ENCODE measurements around the gene CD300A. TPM values are rescaled to one million over a fixed set of nuclear protein-coding genes. Genes with fewer than 3 reads are reported as not detected.

Gene CD300A
- total RNA-seq, 1 experiment from 2014 or later, result not detected

DNA sequence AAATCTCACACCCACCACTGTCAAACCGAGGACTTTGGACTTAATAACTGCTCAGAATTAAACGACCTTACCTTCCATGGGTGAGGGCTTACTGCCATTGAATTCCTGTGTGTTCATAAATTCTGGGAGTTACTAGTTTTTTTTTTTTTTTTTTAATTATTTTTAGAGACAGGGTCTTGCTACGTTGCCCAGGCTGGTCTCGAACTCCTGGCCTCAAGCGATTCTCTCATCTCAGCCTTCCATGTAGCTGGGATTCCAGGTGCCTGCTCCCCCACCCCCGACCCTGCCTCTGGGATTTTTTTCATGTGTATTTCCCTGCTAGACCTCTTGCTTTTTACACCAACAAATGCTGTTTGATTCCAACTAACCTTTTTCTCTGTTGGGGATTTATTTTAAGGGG, 14.9 kb upstream of the CD300A start:
- no TSS peak for BruUV-seq (replicated peaks)
- no peak for TF ChIP-seq CTCF (IDR thresholded peaks at IDR 0.05; ENCODE audit: unreplicated experiment)
- ChIA-PET POLR2A (interaction anchor here (0.6 to 4.7 kb wide), 4 partner anchors 8 to 34 kb away, joined by 3 to 28 read pairs (median 6); no protein-coding TSS in a partner anchor), CTCF (interaction anchor here (0.6 to 3.3 kb wide), 5 partner anchors 13 to 1229 kb away, joined by 3 to 19 read pairs (median 5); partner anchors contain the start of gene GPR142)
- Mint-ChIP-seq H3K27me3 (ENCODE audit: insufficient read depth, unreplicated experiment) (no peaks in the 10 kb centered on the region), H3K27ac (ENCODE audit: low read depth, unreplicated experiment) (no peak overlapping the region), H3K4me1 (ENCODE audit: insufficient read depth, unreplicated experiment) (peaks cover 18% of the 10 kb centered on the region), H3K9me3 (ENCODE audit: unreplicated experiment) (no peaks in the 10 kb centered on the region), H3K36me3 (ENCODE audit: insufficient read depth, unreplicated experiment) (peaks cover 9% of the 10 kb centered on the region), H3K4me3 (ENCODE audit: unreplicated experiment) (no peak overlapping the region)
- intact Hi-C loops (cut with micrococcal nuclease), result no loop called here
- no peak for DNase-seq (ENCODE audit: unreplicated experiment)

DNA sequence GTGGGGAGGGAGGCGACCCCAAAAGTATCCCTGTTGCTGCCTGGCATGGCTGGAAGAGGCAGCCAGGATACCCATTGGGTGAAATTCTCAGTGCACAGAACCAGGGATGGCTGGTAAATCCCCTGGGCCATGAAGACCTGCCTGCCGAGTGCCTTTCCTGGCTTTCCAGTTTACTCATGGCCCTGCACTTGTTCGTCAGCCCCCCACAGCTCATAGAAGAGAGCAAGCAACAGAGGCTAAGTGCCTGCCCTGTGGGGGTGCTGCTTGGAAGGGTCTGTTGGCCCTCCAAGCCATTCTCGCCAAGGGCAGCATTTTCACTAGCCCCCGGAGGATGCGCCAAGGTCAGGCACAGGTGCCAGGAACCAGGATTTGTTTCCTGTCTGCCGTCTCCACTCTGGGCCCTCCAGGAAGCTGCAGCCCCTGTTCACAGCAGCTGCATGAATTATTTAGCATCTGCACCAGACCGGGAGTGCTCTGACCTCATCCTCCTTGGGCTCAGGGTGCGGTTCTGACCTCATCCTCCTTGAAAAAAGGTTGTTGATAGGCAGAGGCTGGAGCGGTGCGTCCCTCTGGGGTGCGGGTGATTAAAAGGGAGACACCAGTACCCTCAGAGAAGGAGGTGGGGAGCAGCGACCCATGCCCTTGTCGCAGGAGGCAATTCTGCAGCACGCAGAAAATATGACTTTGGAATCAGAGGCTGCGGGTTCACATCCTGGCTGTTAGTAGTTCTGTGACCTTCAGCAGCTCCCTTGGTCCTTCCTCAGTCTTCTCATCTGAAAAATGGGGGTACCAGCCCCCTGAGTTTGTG, 14.2 kb upstream of the CD300A start:
- no peak for DNase-seq (ENCODE audit: unreplicated experiment)
- intact Hi-C loops (cut with micrococcal nuclease), result no loop called here
- POLR2A ChIA-PET, result interaction anchor here (0.6 to 6.8 kb wide), 5 partner anchors 8 to 72 kb away, joined by 3 to 46 read pairs (median 4); no protein-coding TSS in a partner anchor
- H3K9me3 Mint-ChIP-seq (ENCODE audit: unreplicated experiment), result no peaks in the 10 kb centered on the region
- no peak overlapping the region for H3K4me3 Mint-ChIP-seq (ENCODE audit: unreplicated experiment)
- BruUV-seq (replicated peaks), result no TSS peak
- H3K27ac Mint-ChIP-seq (ENCODE audit: low read depth, unreplicated experiment), result no peak overlapping the region
- CTCF ChIA-PET, result interaction anchor here (0.6 to 9.3 kb wide), 7 partner anchors 13 to 1230 kb away, joined by 3 to 283 read pairs (median 4); partner anchors contain the start of gene GPR142
- no peaks in the 10 kb centered on the region for H3K27me3 Mint-ChIP-seq (ENCODE audit: insufficient read depth, unreplicated experiment)
- TF ChIP-seq CTCF (IDR thresholded peaks at IDR 0.05; ENCODE audit: unreplicated experiment), result no peak
- H3K4me1 Mint-ChIP-seq (ENCODE audit: insufficient read depth, unreplicated experiment), result peaks cover 13% of the 10 kb centered on the region
- peaks cover 9% of the 10 kb centered on the region for H3K36me3 Mint-ChIP-seq (ENCODE audit: insufficient read depth, unreplicated experiment)

DNA sequence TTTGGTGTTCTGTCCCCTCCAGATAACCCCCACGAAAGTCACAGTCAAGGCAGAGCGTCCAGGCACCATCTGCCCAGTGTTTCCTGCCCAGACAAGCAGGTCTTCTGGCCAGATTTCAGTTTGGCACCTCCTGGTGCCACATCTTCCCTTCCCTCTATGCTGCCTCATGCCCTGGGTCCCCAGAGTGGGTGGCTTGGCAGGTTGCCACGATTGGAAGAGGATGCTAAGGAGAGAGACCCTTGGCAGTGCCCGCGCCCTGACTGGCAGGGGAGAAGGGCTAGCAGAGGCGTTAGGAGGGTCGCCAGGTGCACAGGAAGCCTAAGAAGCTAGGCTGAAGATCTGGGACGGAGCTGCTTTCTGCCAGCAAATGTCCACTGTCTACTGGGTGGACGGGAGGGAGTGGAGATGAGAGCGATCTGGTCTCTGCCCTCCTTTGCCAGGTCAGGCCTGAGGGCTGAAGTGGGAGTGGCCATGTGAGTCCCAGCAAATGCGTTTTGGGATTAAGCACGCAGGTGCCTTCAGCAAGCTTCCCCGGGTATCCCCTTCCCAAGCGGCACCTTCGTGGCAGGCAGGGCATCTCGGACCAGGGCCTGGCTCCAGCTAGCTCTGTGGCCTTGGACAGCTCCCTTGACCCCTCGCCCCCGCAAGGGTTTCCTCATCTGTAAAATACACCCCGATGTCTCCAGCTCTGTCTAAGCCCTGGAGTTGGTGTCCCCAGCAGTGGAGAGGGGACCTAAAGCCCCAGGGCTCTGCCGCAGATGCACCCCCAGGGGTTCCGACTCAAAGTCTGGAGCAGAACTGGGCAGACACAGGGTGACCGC, 13.4 kb upstream of the CD300A start:
- no peak for TF ChIP-seq CTCF (IDR thresholded peaks at IDR 0.05; ENCODE audit: unreplicated experiment)
- no TSS peak for BruUV-seq (replicated peaks)
- CTCF ChIA-PET, result interaction anchor here (0.7 to 9.3 kb wide), 6 partner anchors 9 to 148 kb away, joined by 3 to 283 read pairs (median 4); partner anchors contain the start of gene GPR142
- Mint-ChIP-seq H3K4me1 (ENCODE audit: insufficient read depth, unreplicated experiment) (peaks cover 7% of the 10 kb centered on the region), H3K27ac (ENCODE audit: low read depth, unreplicated experiment) (no peak overlapping the region), H3K27me3 (ENCODE audit: insufficient read depth, unreplicated experiment) (no peaks in the 10 kb centered on the region), H3K9me3 (ENCODE audit: unreplicated experiment) (no peaks in the 10 kb centered on the region), H3K4me3 (ENCODE audit: unreplicated experiment) (no peak overlapping the region), H3K36me3 (ENCODE audit: insufficient read depth, unreplicated experiment) (peaks cover 6% of the 10 kb centered on the region)
- intact Hi-C loops (cut with micrococcal nuclease), result no loop called here
- DNase-seq (ENCODE audit: unreplicated experiment), result no peak
- POLR2A ChIA-PET, result interaction anchor here (1.2 to 6.8 kb wide), 4 partner anchors 9 to 73 kb away, joined by 3 to 46 read pairs (median 16); no protein-coding TSS in a partner anchor
